ENCODE measurements around the gene TESK1. TPM values are rescaled to one million over a fixed set of nuclear protein-coding genes. Genes with fewer than 3 reads are reported as not detected.

Gene TESK1
- total RNA-seq, 4 donors from 2014 or later: 23.2 to 44.3 (median 37.6) TPM

GRCh38 chr9:35646533-35647265 lies 41.6 kb downstream of the TESK1 start:
- Histone ChIP-seq H3K27me3 (no peaks in the 10 kb centered on the region), H3K36me3 (no peaks in the 10 kb centered on the region), H3K9me3 (no peaks in the 10 kb centered on the region), H3K27ac (peak overlapping the region; percentile 78 to 92 (median 90)), H3K4me3 (replicated peaks in 1 of 3) (peak overlapping the region; percentile 17 to 54 (median 39)), H3K4me1 (peaks cover 5 to 13% of the 10 kb centered on the region in 2 donors)
- intact Hi-C loops (cut with DNase I): loop anchor here (5.0 to 10.0 kb wide), 3 partner anchors 39 to 238 kb away; partner anchors contain the start of gene TESK1
- DNase-seq: peak; percentile 93 to 94
- peak; percentile 62 to 95 for TF ChIP-seq POLR2A (IDR thresholded peaks at IDR 0.05)
- TF ChIP-seq, protein P1, sequence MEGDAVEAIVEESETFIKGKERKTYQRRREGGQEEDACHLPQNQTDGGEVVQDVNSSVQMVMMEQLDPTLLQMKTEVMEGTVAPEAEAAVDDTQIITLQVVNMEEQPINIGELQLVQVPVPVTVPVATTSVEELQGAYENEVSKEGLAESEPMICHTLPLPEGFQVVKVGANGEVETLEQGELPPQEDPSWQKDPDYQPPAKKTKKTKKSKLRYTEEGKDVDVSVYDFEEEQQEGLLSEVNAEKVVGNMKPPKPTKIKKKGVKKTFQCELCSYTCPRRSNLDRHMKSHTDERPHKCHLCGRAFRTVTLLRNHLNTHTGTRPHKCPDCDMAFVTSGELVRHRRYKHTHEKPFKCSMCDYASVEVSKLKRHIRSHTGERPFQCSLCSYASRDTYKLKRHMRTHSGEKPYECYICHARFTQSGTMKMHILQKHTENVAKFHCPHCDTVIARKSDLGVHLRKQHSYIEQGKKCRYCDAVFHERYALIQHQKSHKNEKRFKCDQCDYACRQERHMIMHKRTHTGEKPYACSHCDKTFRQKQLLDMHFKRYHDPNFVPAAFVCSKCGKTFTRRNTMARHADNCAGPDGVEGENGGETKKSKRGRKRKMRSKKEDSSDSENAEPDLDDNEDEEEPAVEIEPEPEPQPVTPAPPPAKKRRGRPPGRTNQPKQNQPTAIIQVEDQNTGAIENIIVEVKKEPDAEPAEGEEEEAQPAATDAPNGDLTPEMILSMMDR (IDR thresholded peaks at IDR 0.05): peak; percentile 83 to 99 (median 96)
- 0 to 1% methylated on average over 19 to 44 of the region's 58 CpGs for WGBS, 2 donors

DNA sequence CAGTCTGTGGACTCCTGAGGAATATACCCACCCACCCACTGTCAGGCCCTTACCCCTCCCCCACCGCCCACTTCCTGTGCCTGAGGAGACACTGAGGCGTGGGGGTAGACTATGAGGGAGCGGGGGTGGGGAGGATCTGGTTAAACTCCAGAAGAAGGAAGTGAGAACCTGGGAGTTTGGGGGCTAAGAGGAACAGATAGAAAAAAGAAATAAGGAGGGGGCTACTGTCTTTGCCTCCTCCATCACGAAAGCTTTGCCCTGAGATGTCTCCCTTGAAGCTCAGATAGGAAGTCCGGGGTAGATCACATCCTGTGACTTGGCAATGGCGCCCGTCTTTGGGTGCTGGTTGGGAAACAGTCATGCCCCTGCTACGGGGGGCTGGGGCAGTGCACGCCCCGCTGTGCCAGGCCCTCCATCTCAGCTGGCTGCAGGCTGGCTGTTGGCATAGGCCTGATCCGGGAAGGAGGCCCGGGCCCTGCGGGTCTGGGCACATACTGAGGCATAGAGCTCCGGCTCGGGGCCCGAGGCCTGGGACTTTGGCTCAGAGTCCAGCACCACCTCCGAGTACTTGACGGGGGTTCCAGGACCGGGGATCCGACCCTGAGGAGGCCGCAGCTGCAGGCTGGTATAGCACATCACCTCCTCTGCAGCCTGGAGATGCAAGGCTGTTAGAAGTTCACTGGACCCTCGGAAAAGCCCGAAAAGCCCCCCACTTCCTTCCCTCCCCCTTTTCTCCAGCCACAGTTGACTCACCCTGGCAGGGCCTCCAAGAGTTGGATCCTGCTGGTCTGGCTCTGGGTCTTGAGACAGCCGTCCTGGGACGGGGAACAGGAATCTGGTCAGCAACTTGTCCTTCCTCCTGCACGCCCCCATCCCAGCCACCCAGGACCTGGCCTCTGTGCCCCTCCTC lies 44.6 kb downstream of the TESK1 start:
- Histone ChIP-seq H3K9me3 (no peaks in the 10 kb centered on the region), H3K27ac (peak overlapping the region in 1 of 3 donors; percentile 17), H3K4me1 (peaks cover 5 to 13% of the 10 kb centered on the region in 2 donors), H3K4me3 (replicated peaks in 1 of 3) (no peak overlapping the region), H3K36me3 (no peaks in the 10 kb centered on the region), H3K27me3 (no peaks in the 10 kb centered on the region)
- 81 to 82% methylated on average over 20 to 26 of the region's 26 CpGs for WGBS, 2 donors
- no peak for TF ChIP-seq POLR2A (IDR thresholded peaks at IDR 0.05)
- TF ChIP-seq, protein P1 (IDR thresholded peaks at IDR 0.05): no peak
- no peak for DNase-seq
- intact Hi-C loops (cut with DNase I): loop anchor here (5.0 to 10.0 kb wide), 4 partner anchors 42 to 235 kb away; partner anchors contain the start of gene TESK1

DNA sequence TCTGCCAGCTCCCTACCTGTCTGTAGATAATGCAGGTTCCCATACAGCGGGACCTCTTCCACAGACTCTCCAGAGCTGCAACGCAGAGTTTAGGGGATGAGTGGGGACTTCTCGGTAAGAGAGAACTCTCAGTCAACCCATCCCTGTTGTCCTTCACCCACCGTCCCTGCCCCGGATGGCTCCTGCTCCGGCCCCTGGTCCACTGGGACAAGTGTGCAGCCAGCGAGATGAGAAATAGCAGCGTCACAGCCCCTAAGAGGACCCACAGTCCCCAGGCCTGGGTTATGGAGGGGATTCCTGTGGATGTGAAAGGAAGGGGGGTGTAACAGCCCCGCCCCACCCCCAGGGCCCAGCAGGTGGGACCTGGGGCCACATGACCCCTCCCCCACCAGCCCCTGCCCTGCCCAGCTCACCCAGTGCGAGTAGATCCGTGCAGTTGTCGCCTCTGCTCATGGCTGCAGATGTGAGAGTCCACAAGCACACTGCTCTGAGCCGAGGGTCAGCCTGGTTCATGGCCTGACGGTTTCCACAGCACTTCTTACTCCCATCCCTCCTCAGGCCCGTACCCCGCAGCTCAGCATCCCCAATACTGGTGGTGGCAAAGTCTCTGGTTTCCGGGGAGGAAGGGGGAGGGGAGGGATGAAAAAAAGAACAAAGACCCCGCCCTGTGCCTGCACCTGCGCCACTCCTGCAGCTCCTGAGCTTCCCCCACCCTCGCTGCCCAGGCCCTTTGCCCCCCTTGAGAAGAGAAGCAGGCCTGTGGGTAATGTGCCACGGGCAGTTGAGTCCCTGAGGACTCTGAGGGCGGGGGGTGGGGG lies 45.5 kb downstream of the TESK1 start, which contains the start of gene SIT1:
Gene SIT1, minus strand, starts transcription at position 591 of the 818 bp plus-strand sequence. Its CDS starts 78 bp downstream, at position 513.
- intact Hi-C loops (cut with DNase I): loop anchor here (5.0 kb wide), 1 partner anchor 77 kb away; no protein-coding TSS in a partner anchor
- Histone ChIP-seq H3K27me3 (no peaks in the 10 kb centered on the region), H3K9me3 (no peaks in the 10 kb centered on the region), H3K27ac (peak within 1 kb of the TSS in 1 of 3 donors; percentile 18), H3K4me3 (replicated peaks in 1 of 3) (no peak within 1 kb of the TSS), H3K36me3 (no peaks in the 10 kb centered on the region), H3K4me1 (peaks cover 5 to 9% of the 10 kb centered on the region in 2 donors)
- WGBS, 2 donors: 53 to 54% methylated on average over 14 to 16 of the region's 22 CpGs
- DNase-seq: no peak
- TF ChIP-seq POLR2A (IDR thresholded peaks at IDR 0.05): no peak
- TF ChIP-seq, protein P1 (IDR thresholded peaks at IDR 0.05): no peak

GRCh38 chr9:35651956-35652828 lies 47.1 kb downstream of the TESK1 start:
- no peak overlapping the region for H3K27ac ChIP-seq
- intact Hi-C loops (cut with DNase I): loop anchor here (5.0 kb wide), 1 partner anchor 75 kb away; no protein-coding TSS in a partner anchor
- no peaks in the 10 kb centered on the region for H3K36me3 ChIP-seq
- TF ChIP-seq, protein P1 (IDR thresholded peaks at IDR 0.05): no peak
- no peaks in the 10 kb centered on the region for H3K9me3 ChIP-seq
- DNase-seq: no peak
- WGBS, 2 donors: 84% methylated on average over 7 of the region's 7 CpGs
- no peak overlapping the region for H3K4me3 ChIP-seq (replicated peaks in 1 of 3)
- no peaks in the 10 kb centered on the region for H3K27me3 ChIP-seq
- peaks cover 2 to 3% of the 10 kb centered on the region in 2 donors for H3K4me1 ChIP-seq

Measured in thyroid gland (tissue), 4 donors.